Measurements from ENCODE around the gene RTN4RL1. TPM values are rescaled to one million over a fixed set of nuclear protein-coding genes. Genes with fewer than 3 reads are reported as not detected.
A peak's percentile ranks its signal among the peaks of the same experiment; 100 is the strongest.

RTN4RL1 gene
- total RNA-seq, 4 donors from 2014 or later: 1.4 to 4.9 (median 1.9) TPM; not detected in 1

- Histone ChIP-seq H3K27me3 (no peaks in the 10 kb centered on the region), H3K36me3 (no peaks in the 10 kb centered on the region), H3K4me3 (peak overlapping the region; percentile 38 to 44), H3K4me1 (peaks cover 0 to 18% of the 10 kb centered on the region in 2 donors), H3K9me3 (no peaks in the 10 kb centered on the region), H3K27ac (peak overlapping the region in 1 of 2 donors; percentile 14)
- no peak for TF ChIP-seq POLR2A (IDR thresholded peaks at IDR 0.05)
- peak; percentile 68 to 77 (median 72) for TF ChIP-seq CTCF (IDR thresholded peaks at IDR 0.05)
- intact Hi-C loops (cut with DNase I; ENCODE audit: low total_unique reads): no loop called here
- DNase-seq: peak; percentile 65 to 67
Observed at GRCh38 chr17:2025622-2026309, 632 bp upstream of the RTN4RL1 start.

- no peak for DNase-seq
- Histone ChIP-seq H3K9me3 (no peaks in the 10 kb centered on the region), H3K27me3 (no peaks in the 10 kb centered on the region), H3K4me3 (peak overlapping the region; percentile 38 to 44), H3K27ac (no peak overlapping the region), H3K36me3 (no peaks in the 10 kb centered on the region), H3K4me1 (peaks cover 0 to 17% of the 10 kb centered on the region in 2 donors)
- no peak for TF ChIP-seq POLR2A (IDR thresholded peaks at IDR 0.05)
- TF ChIP-seq CTCF (IDR thresholded peaks at IDR 0.05): no peak
- intact Hi-C loops (cut with DNase I; ENCODE audit: low total_unique reads): loop anchor here (5.0 kb wide), 1 partner anchor 117 kb away; no protein-coding TSS in a partner anchor
Observed at GRCh38 chr17:2024572-2025219, 438 bp downstream of the RTN4RL1 start.

- Histone ChIP-seq H3K4me3 (peak overlapping the region; percentile 38 to 44), H3K9me3 (no peaks in the 10 kb centered on the region), H3K27ac (no peak overlapping the region), H3K36me3 (no peaks in the 10 kb centered on the region), H3K27me3 (no peaks in the 10 kb centered on the region), H3K4me1 (peaks cover 0 to 17% of the 10 kb centered on the region in 2 donors)
- TF ChIP-seq POLR2A (IDR thresholded peaks at IDR 0.05) (peak in 1 of 2 donors; percentile 13), CTCF (IDR thresholded peaks at IDR 0.05) (no peak)
- DNase-seq: peak; percentile 54 to 61
- intact Hi-C loops (cut with DNase I; ENCODE audit: low total_unique reads): loop anchor here (5.0 kb wide), 1 partner anchor 117 kb away; no protein-coding TSS in a partner anchor
Observed at GRCh38 chr17:2023692-2024571, 1.2 kb downstream of the RTN4RL1 start.

- TF ChIP-seq CTCF (IDR thresholded peaks at IDR 0.05): no peak
- TF ChIP-seq POLR2A (IDR thresholded peaks at IDR 0.05): no peak
- Histone ChIP-seq H3K9me3 (no peaks in the 10 kb centered on the region), H3K4me1 (peaks cover 0 to 17% of the 10 kb centered on the region in 2 donors), H3K27me3 (no peaks in the 10 kb centered on the region), H3K4me3 (no peak overlapping the region), H3K27ac (no peak overlapping the region), H3K36me3 (no peaks in the 10 kb centered on the region)
- no peak for DNase-seq
- intact Hi-C loops (cut with DNase I; ENCODE audit: low total_unique reads): loop anchor here (5.0 kb wide), 1 partner anchor 116 kb away; no protein-coding TSS in a partner anchor
Observed at GRCh38 chr17:2023256-2023655, 1.9 kb downstream of the RTN4RL1 start.
